ENCODE results near the gene GPRC5B.
A peak's percentile ranks its signal among the peaks of the same experiment; 100 is the strongest.

Gene GPRC5B

GRCh38 chr16:19909750-19910322 lies 25.2 kb upstream of the GPRC5B start:
- H3K4me3 ChIP-seq (ENCODE audit: low read depth, low read length) = no peak overlapping the region
- no peak for TF ChIP-seq CTCF (IDR thresholded peaks at IDR 0.05; ENCODE audit: borderline replicate concordance, insufficient read depth, low read depth, low read length)

- TF ChIP-seq CTCF (IDR thresholded peaks at IDR 0.05; ENCODE audit: borderline replicate concordance, insufficient read depth, low read depth, low read length) = no peak
- H3K4me3 ChIP-seq (ENCODE audit: low read depth, low read length) = no peak overlapping the region
These were observed 24.3 kb upstream of the GPRC5B start for GRCh38 chr16:19908921-19909320.

GRCh38 chr16:19907161-19907992 lies 22.7 kb upstream of the GPRC5B start:
- TF ChIP-seq CTCF (IDR thresholded peaks at IDR 0.05; ENCODE audit: borderline replicate concordance, insufficient read depth, low read depth, low read length) = peak; percentile 94
- H3K4me3 ChIP-seq (ENCODE audit: low read depth, low read length) = no peak overlapping the region

GRCh38 chr16:19901164-19901563 lies 16.5 kb upstream of the GPRC5B start:
- H3K4me3 ChIP-seq (ENCODE audit: low read depth, low read length) = no peak overlapping the region
- TF ChIP-seq CTCF (IDR thresholded peaks at IDR 0.05; ENCODE audit: borderline replicate concordance, insufficient read depth, low read depth, low read length) = no peak

- no peak for TF ChIP-seq CTCF (IDR thresholded peaks at IDR 0.05; ENCODE audit: borderline replicate concordance, insufficient read depth, low read depth, low read length)
These were observed 14.9 kb upstream of the GPRC5B start for GRCh38 chr16:19899605-19899955.

GRCh38 chr16:19898924-19899604 lies 14.4 kb upstream of the GPRC5B start:
- TF ChIP-seq CTCF (IDR thresholded peaks at IDR 0.05; ENCODE audit: borderline replicate concordance, insufficient read depth, low read depth, low read length) = peak; percentile 75
- H3K4me3 ChIP-seq (ENCODE audit: low read depth, low read length) = no peak overlapping the region

More at GRCh38 chr16:19899605-19899955, 14.9 kb upstream of the GPRC5B start:
- H3K4me3 ChIP-seq (ENCODE audit: low read depth, low read length) = no peak overlapping the region
